HT1080 (cell line): ENCODE results near the gene RNF40. TPM values are rescaled to one million over a fixed set of nuclear protein-coding genes. Genes with fewer than 3 reads are reported as not detected.
A peak's percentile ranks its signal among the peaks of the same experiment; 100 is the strongest.
"Not testable (repeated sequence)": the region's sequence is repeated elsewhere in the genome, so short reads cannot be mapped to it uniquely, and the experiment has no call there.

Experiments used
- DNase-seq: peaks from one replicate; pipeline ENCODE4 v3.0.0-alpha.2; 2015; ENCODE audit warnings: low read depth
- total RNA-seq: library from RNA; depleted of rRNA; stranded (reverse); fragments of >200 nt; shearing (Covaris generic); gene quantifications from 2 replicates; pipeline ENCODE4 v1.2.3, GENCODE V29; 2014

The RNF40 gene
- total RNA-seq, 1 experiment from 2014 or later: 104 TPM

DNA sequence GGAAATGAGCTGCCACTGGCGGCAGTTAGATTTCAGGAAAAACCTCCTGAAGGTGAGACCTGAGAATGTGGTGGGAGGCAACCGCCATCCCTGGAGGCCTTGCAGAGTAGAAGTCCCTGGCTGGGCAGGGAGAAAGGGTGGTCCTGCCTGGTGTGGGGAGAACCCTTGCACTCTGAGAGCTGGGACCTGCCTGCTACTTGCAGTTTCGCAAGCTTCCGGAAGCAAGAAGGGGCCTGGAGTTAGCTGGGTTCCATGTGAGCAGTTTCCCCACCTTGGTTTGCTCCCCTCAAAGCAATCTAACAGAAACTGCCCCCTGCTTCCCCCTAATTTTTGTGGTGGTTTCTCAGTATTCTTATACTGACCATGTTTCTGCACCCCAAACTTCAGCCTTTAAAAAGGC lies 18.4 kb downstream of the RNF40 start:
- DNase-seq: no peak

DNA sequence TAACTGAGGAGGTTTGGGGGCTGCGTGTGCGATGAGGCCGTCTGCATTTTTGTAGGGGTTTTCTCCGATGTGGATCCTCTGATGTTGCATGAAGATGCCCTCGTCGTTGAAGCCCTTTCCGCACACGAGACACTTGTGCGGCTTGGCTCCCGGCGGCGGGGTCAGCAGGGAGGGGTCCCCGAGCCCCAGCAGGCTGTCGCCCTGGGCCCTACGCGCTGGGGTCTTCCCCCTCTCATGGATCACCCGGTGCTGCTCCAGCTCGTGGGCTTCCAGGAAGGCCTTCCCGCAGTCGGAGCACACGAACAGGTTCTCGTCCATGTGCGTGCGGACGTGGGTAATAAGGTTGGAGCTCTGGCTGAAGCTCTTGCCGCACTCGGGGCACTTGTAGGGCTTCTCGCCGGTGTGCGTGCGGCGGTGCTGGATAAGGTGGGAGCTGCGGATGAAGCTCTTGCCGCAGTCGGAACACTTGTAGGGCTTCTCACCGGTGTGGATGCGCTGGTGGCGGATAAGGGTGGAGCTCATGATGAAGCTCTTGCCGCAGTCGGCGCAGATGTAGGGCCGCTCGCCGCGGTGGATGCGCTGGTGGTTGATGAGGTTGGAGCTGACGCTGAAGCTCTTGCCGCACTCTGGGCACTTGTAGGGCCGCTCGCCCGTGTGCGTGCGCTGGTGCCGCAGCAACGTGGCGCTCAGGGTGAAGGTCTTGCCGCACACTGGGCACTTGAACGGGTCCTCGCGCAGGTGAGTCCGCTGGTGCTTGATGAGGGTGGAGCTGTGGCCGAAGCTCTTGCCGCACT lies 20.6 kb downstream of the RNF40 start:
- no peak for DNase-seq

DNA sequence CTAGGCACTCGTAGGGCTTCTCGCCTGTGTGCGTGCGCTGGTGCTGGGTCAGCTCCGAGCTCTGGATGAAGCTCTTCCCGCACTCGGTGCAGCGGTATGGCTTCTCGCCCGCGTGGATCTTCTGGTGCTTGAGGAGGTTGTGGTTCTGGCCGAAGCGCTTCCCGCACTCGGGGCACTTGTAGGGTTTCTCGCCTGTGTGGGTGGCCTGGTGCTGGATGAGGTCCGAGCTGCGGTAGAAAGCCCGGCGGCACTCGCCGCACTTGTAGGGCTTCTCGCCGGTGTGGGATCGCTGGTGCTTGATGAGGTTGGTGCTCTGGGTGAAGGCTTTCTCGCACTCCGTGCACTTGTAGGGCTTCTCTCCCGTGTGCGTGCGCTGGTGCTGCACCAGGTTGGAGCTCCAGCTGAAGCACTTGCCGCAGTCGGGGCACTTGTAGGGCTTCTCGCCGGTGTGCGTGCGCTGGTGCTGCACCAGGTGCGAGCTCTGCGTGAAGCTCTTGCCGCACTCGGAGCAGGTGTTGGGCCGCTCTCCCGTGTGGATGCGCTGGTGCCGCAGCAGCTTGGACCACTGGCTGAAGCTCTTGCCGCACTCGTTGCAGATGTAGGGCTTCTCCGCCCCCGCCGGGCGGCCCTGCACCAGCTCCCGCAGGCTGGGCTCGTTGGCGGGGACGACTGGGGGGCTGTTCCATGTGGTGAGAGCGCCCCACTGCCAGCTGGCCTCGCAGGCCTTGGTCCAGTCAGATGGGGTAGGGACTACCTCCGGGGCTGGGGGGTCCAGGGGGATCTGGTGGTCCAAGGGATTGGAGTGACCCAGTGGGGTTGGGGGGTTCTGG lies 21.4 kb downstream of the RNF40 start:
- no peak for DNase-seq

DNA sequence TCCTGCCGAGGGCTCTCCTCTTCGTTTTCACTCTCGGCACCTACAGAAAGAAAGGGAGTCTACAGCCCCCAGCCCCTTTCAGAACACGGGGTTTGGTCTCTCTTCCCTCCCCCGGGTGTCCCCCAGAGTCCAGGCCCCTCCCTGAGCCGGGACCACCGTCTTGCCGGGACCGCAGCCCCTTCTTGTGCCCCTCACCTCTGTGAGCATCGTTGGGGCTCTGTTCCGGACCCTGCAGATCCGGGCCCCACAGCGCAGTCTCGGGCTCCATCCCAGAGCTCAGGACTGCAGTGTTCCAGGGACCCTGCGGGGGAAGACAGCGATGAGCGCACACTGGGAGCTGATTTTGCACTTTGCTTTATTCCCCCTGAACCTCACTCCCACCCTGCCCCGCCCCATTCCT lies 22.1 kb downstream of the RNF40 start:
- no peak for DNase-seq

DNA sequence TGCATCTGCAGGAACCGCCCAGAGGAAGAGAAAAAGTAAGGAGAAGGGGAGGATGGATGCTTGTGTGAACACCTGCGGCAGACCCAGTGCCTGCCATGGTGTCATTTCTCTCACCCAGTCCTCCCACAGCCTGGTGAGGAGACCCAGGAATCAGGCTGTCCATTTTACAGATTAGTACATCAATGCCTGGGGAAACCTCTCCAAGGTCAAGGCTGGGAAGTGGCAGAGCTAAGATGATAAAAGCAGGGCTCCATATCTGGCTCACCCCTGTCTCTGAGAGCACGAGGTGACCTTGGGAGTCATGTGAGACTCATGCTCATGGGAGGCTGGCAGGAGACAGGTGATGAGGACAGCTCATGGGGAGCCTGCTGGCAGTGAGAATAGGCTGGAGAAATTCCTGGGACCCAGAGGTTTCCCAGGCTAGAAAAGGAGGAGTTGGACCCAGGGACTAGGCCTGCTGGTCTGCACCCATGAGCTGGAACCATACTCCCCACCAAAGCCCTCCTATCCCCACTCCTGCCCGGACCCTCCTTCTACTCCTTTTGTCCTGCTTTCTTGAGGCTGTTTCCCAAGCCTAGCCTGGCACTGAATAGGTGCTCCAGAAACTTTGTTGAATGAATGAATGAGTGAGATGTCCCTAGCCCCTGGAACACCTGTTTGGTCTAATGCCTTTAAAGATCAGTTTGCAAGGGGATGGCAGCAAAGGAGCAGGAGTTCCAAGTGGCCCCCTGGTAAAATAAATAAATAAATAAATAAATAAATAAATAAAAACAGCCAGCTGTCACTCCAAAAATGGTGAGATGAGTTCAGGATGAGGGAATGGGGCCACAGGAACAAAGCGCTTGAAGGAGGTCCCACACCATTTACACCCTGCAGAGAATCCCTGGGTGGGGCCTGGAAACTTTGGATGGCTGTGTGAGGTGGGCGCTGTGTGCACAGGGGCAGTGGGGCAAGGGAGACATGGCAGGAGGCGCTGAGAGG lies 23.3 kb downstream of the RNF40 start:
- DNase-seq: no peak

DNA sequence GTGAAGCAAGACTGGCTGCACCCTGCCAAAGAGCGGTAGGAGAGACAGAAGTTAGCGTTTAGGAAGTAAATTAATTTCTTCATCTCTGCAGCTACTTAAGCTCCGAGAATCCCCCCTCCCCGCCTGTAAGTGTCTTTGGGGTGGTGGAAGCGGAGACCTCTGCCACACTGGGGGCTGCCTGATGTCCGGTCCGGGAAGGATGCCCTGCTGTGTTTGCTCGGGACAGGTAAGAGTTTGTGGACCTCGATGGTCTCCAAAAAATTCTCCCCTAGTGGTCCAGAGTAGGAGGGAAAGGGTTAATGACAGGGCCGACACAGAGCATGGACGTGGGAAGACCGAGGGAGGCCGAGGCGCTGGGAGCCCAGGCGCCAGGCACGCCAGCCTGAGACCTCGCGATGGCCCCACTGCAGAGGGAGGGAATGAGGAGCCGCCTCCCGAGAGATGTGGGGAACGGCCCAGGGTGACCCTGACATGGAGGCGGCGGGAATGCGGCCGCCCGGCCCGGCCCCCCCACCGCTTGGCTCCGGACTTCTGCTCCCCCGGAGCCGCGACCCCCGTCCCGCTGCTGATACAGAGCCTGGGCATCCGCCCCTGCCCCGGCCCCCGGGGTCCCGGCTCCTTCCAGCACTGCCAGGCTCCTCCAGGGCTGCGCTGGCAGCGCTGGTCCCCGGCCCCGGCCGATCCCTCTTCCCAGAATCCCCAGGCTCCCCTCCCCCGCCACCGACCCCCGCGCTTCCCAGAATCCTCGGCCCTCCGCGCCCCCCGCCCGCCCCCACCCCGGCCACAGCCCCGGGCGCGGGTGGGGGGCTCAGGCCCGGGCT lies 24.2 kb downstream of the RNF40 start:
- DNase-seq: no peak

DNA sequence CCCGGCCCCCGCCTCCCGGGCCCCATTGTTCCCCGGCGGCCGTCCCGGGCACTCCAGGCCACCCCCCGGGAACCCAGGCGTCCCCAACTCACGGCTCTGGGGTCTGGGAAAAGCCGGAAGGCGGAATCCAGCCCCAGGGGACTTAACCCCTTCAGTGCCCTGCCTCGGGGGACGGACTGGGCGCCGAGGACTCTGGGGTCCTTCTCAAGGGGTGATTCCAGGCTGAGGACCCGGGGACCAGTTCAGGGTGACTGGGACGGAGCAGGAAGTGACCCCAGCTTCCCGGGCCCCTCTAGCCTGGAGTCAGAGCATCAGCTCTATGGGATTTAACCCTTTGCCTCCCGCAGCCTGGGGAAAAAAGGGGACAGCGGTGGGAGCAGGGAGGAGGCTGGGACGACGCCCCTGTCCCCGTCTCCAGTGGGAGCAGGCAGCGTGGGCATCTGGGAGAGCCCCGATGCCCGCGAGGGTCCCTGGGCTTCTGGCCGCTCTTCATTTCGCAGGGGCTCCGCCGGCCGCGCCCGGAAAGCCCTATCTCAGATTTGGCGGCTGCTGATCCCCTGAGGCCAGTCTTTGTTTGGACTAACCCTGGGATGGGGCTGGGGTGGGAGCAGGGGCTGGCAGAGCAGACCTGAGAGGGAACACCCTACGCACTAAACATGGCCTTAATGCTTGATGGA lies 25.0 kb downstream of the RNF40 start, which contains the start of gene ZNF629:
ZNF629 (minus strand) TSS at position 270 of the 677 bp plus-strand sequence. CDS start 2,723 bp downstream, outside the sequence.
- no peak for DNase-seq

- DNase-seq: no peak
Measured at GRCh38 chr16:30787613-30788378, 25.7 kb downstream of the RNF40 start.

- no peak for DNase-seq
Measured at GRCh38 chr16:30793508-30794069, 31.5 kb downstream of the RNF40 start.

GRCh38 chr16:30794634-30795033 lies 32.5 kb downstream of the RNF40 start:
- no peak for DNase-seq

GRCh38 chr16:30797670-30798309 lies 35.7 kb downstream of the RNF40 start:
- DNase-seq: no peak

GRCh38 chr16:30802936-30803335 lies 40.8 kb downstream of the RNF40 start:
- DNase-seq: no peak

DNA sequence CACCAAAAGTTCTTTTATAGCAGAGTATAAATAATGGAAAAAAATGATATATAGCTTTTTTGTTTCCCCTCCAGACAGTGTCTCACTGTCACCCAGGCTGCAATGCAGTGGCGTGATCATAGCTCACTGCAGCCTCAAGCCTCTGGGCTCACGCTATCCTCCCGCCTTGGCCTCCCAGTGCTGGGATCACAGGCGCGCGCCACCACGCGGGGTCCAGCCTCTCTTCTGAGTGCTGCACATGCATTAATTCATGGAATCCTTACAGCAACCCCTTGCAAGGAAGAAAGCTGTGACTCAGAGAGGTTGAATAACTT lies 42.9 kb downstream of the RNF40 start:
- no peak for DNase-seq

- DNase-seq: peak; percentile 68
Measured at GRCh38 chr16:30805370-30806169, 43.4 kb downstream of the RNF40 start.

DNA sequence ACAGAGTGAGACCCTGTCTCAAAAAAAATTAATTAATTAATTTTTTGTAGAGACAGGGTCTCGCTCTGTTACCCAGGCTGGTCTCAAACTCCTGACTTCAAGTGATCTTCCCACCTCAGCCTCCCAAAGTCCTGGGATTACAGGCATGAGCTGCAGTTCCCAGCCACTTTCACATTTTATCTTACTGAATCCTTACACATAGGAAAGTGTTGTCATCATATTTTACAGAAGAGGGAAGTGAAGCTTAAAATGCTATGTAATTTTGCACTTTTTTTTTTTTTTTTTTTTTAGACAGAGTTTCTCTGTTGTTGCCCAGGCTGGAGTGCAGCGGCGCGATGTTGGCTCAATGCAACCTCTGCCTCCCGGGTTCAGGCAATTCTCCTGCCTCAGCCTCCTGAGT lies 46.0 kb downstream of the RNF40 start:
- no peak for DNase-seq

GRCh38 chr16:30808890-30809426 lies 46.8 kb downstream of the RNF40 start:
- not testable (repeated sequence) for DNase-seq

DNA sequence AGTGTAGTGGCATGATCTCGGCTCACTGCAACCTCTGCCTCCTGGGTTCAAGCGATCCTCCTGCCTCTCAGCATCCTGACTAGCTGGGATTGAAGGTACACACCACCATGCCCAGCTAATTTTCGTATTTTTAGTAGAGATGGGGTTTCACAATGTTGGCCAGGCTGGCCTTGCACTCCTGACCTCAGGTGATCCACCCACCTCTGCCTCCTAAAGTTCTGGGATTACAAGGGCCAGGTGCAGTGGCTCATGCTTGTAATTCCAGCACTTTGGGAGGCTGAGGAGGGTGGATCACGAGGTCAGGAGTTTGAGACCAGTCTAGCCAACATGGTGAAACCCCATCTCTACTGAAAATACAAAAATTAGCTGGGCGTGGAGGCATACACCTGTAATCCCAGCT lies 47.6 kb downstream of the RNF40 start:
- not testable (repeated sequence) for DNase-seq
